H1 (cell line): Measurements from ENCODE around the gene AVP. TPM values are rescaled to one million over a fixed set of nuclear protein-coding genes. Genes with fewer than 3 reads are reported as not detected.

Experiments
- CTCF ChIA-PET: fragments of 300-600 bp; sonication (Branson Sonifier 250); formaldehyde crosslinking; loops from one replicate; lab custom pipeline; 2021; ENCODE audit not compliant: partially characterized antibody; lab: Charles Lee
- POLR2A ChIA-PET: fragments of 300-600 bp; sonication (Branson Sonifier 250); formaldehyde crosslinking; loops from one replicate; lab custom pipeline; 2021; ENCODE audit warnings: inconsistent platforms; ENCODE audit not compliant: partially characterized antibody; lab: Charles Lee
- DNase-seq, 2 experiments: peaks; one replicate each; pipeline versions ENCODE4 v3.0.0 to v3.0.0-alpha.2; 2010 to 2022; ENCODE audit warnings: low spot score in 2 of 2, low read depth in 1 of 2, mixed read lengths in 1 of 2
- FAIRE-seq: peaks from 2 replicates; lab custom pipeline; 2011; peaks lifted over from hg19 to GRCh38; lab: Jason Lieb, UNC
- H2AFZ ChIP-seq: 2 replicates; pipeline ENCODE4 v1.8.1; 2012; ENCODE audit warnings: low read length, inconsistent platforms
- H2AK5ac ChIP-seq: 2 replicates; pipeline ENCODE4 v1.6.1; 2013; ENCODE audit warnings: low read depth, low read length
- H2BK120ac ChIP-seq: replicated peaks from 2 replicates; pipeline ENCODE3; 2013; ENCODE audit warnings: low read depth, low read length, inconsistent platforms
- H2BK12ac ChIP-seq: 2 replicates; pipeline ENCODE4 v1.6.1; 2013; ENCODE audit warnings: low read depth, low read length
- H2BK15ac ChIP-seq: 2 replicates; pipeline ENCODE4 v1.6.1; 2013; ENCODE audit warnings: low read length
- H2BK20ac ChIP-seq: 2 replicates; pipeline ENCODE4 v1.6.1; 2013; ENCODE audit warnings: low read length
- H2BK5ac ChIP-seq: 2 replicates; pipeline ENCODE4 v1.6.1; 2013; ENCODE audit warnings: low read depth, low read length
- H3K14ac ChIP-seq: 2 replicates; pipeline ENCODE4 v1.6.1; 2013; ENCODE audit warnings: inconsistent platforms; ENCODE audit not compliant: insufficient read length
- H3K18ac ChIP-seq: 2 replicates; pipeline ENCODE4 v1.6.1; 2013; ENCODE audit warnings: low read length; ENCODE audit errors: extremely low read depth
- H3K23ac ChIP-seq: 2 replicates; pipeline ENCODE4 v1.6.1; 2013; ENCODE audit warnings: inconsistent platforms; ENCODE audit not compliant: insufficient read length
- H3K23me2 ChIP-seq: 2 replicates; pipeline ENCODE4 v1.6.1; 2013; ENCODE audit warnings: low read depth, low read length
- H3K27ac ChIP-seq: 2 replicates; pipeline ENCODE4 v1.6.1; 2011; ENCODE audit warnings: low read depth, low read length, inconsistent platforms
- H3K27me3 ChIP-seq, 4 experiments: replicated peaks in 1 of 4; 1 replicate in 1 of 4; 2 replicates in 3 of 4; pipeline versions ENCODE4 v1.6.1 to v1.8.1; 2011 to 2013; ENCODE audit warnings: low read length in 3 of 4, mild to moderate bottlenecking in 3 of 4, inconsistent platforms in 2 of 4, mixed read lengths in 2 of 4, moderate library complexity in 1 of 4; ENCODE audit not compliant: control insufficient read depth in 3 of 4, insufficient read depth in 3 of 4; ENCODE audit errors: extremely low read depth in 1 of 4
- H3K36me3 ChIP-seq, 4 experiments: 2 replicates each; pipeline versions ENCODE4 v1.6.1 to v1.8.1; 2011 to 2013; ENCODE audit warnings: mild to moderate bottlenecking in 4 of 4, low read length in 3 of 4, moderate library complexity in 2 of 4, control low read depth in 1 of 4, inconsistent platforms in 1 of 4; ENCODE audit not compliant: insufficient read depth in 4 of 4, control insufficient read depth in 2 of 4
- H3K4ac ChIP-seq: replicated peaks from 2 replicates; pipeline ENCODE3; 2013; ENCODE audit warnings: low read length, low read depth, mixed read lengths, inconsistent platforms; ENCODE audit not compliant: insufficient read length
- H3K4me1 ChIP-seq, 4 experiments: replicated peaks in 1 of 4; 1 replicate in 1 of 4; 2 replicates in 3 of 4; pipeline versions ENCODE4 v1.6.1 to v1.8.1; 2011 to 2013; ENCODE audit warnings: low read length in 3 of 4, inconsistent platforms in 2 of 4, mixed read lengths in 1 of 4; ENCODE audit not compliant: insufficient read depth in 4 of 4, control insufficient read depth in 3 of 4
- H3K4me2 ChIP-seq, 2 experiments: 2 replicates each; pipeline versions ENCODE4 v1.6.1 to v1.8.1; 2011 to 2013; ENCODE audit warnings: low read depth in 2 of 2, low read length in 2 of 2, control low read depth in 1 of 2, inconsistent platforms in 1 of 2, mild to moderate bottlenecking in 1 of 2; ENCODE audit not compliant: insufficient read depth in 1 of 2
- H3K4me3 ChIP-seq, 4 experiments: fragments of 200-600, 300-600 bp in 1 of 4; sonication (generic), shearing (Covaris generic), sonication (Bioruptor Twin) in 1 of 4; 2 replicates each; pipeline versions ENCODE4 v1.5.1 to v1.8.1; 2011 to 2016; ENCODE audit warnings: low read length in 4 of 4, low read depth in 3 of 4, control low read depth in 2 of 4, inconsistent platforms in 2 of 4, mild to moderate bottlenecking in 2 of 4, mixed read lengths in 1 of 4, moderate library complexity in 1 of 4; ENCODE audit not compliant: insufficient read depth in 2 of 4; ENCODE audit errors: extremely low read depth in 1 of 4
- H3K56ac ChIP-seq: replicated peaks from 2 replicates; pipeline ENCODE3; 2013; ENCODE audit warnings: low read depth, mild to moderate bottlenecking, mixed read lengths, low read length, inconsistent platforms; ENCODE audit not compliant: insufficient read length
- H3K79me1 ChIP-seq: 2 replicates; pipeline ENCODE4 v1.6.1; 2013; ENCODE audit warnings: low read depth, low read length, control low read depth
- H3K79me2 ChIP-seq, 2 experiments: 2 replicates each; pipeline versions ENCODE4 v1.6.1 to v1.8.1; 2012 to 2013; ENCODE audit warnings: low read length in 2 of 2, mild to moderate bottlenecking in 2 of 2, inconsistent platforms in 1 of 2; ENCODE audit not compliant: insufficient read depth in 2 of 2, control insufficient read depth in 1 of 2
- H3K9ac ChIP-seq, 4 experiments: replicated peaks in 1 of 4; 1 replicate in 1 of 4; 2 replicates in 3 of 4; pipeline versions ENCODE4 v1.6.1 to v1.8.1; 2011 to 2013; ENCODE audit warnings: low read depth in 3 of 4, low read length in 3 of 4, control low read depth in 2 of 4, mild to moderate bottlenecking in 2 of 4, moderate library complexity in 2 of 4, inconsistent platforms in 1 of 4; ENCODE audit errors: extremely low read depth in 1 of 4
- H3K9me3 ChIP-seq, 2 experiments: 2 replicates each; pipeline versions ENCODE4 v1.6.1 to v1.8.1; 2012 to 2013; ENCODE audit warnings: mild to moderate bottlenecking in 2 of 2, moderate library complexity in 2 of 2, control low read depth in 1 of 2, inconsistent platforms in 1 of 2, low read depth in 1 of 2, low read length in 1 of 2, mixed read lengths in 1 of 2; ENCODE audit not compliant: insufficient read depth in 2 of 2
- H4K20me1 ChIP-seq, 2 experiments: replicated peaks in 1 of 2; 2 replicates each; pipeline versions ENCODE3 to v1.8.1; 2011 to 2013; ENCODE audit warnings: inconsistent platforms in 2 of 2, low read length in 2 of 2, mild to moderate bottlenecking in 1 of 2; ENCODE audit not compliant: insufficient read depth in 2 of 2, control insufficient read depth in 1 of 2
- H4K5ac ChIP-seq: 2 replicates; pipeline ENCODE4 v1.6.1; 2013; ENCODE audit warnings: low read length, low read depth, mixed read lengths, inconsistent platforms; ENCODE audit not compliant: insufficient read length
- H4K8ac ChIP-seq: 2 replicates; pipeline ENCODE4 v1.8.0; 2013; ENCODE audit warnings: mild to moderate bottlenecking, moderate library complexity, low read length, inconsistent platforms; ENCODE audit not compliant: insufficient read depth; ENCODE audit errors: extremely low read depth
- H4K91ac ChIP-seq: replicated peaks from 2 replicates; pipeline ENCODE3; 2013; ENCODE audit warnings: low read length, mixed read lengths, inconsistent platforms; ENCODE audit not compliant: insufficient read length
- ASH2L ChIP-seq: fragments of 200-600, 300-600 bp; sonication (generic); IDR thresholded peaks from one replicate; pipeline ENCODE4 v1.7.1; 2017; ENCODE audit warnings: low read length
- BCL11A ChIP-seq, 2 experiments: IDR thresholded peaks; one replicate each; pipeline ENCODE4 v1.6.1; 2011; ENCODE audit warnings: low read depth in 2 of 2, low read length in 2 of 2, mild to moderate bottlenecking in 2 of 2
- CREB1 ChIP-seq: IDR thresholded peaks from 2 replicates; pipeline ENCODE4 v1.6.1; 2012; ENCODE audit warnings: inconsistent platforms
- E2F6 ChIP-seq: IDR thresholded peaks from 2 replicates; pipeline ENCODE4 v1.6.1; 2012; ENCODE audit warnings: inconsistent platforms
- FOSL1 ChIP-seq: IDR thresholded peaks from 2 replicates; pipeline ENCODE4 v1.6.1; 2011; ENCODE audit warnings: mild to moderate bottlenecking, low read depth, low read length, moderate library complexity; ENCODE audit not compliant: insufficient read depth
- HDAC2 ChIP-seq, 2 experiments: fragments of 300-600 bp in 1 of 2; sonication (generic) in 1 of 2; IDR thresholded peaks; 2 replicates each; pipeline ENCODE4 v1.6.1; 2011 to 2012; ENCODE audit warnings: low read depth in 2 of 2, low read length in 2 of 2, mild to moderate bottlenecking in 2 of 2, moderate library complexity in 2 of 2, borderline replicate concordance in 1 of 2, inconsistent platforms in 1 of 2
- HDAC6 ChIP-seq: IDR thresholded peaks from one replicate; pipeline ENCODE4 v1.7.1; 2012; ENCODE audit warnings: low read depth, mild to moderate bottlenecking, inconsistent platforms, low read length, moderate library complexity
- MAX ChIP-seq: IDR thresholded peaks from 2 replicates; pipeline ENCODE4 v1.6.1; 2012; ENCODE audit warnings: inconsistent platforms
- SIN3A ChIP-seq, 2 experiments: IDR thresholded peaks in 1 of 2; conservative IDR thresholded peaks in 1 of 2; 2 replicates each; pipeline ENCODE4 v1.6.1; 2011 to 2012; ENCODE audit warnings: low read length in 2 of 2, improper control_type of control experiment in 1 of 2, low read depth in 1 of 2, mild to moderate bottlenecking in 1 of 2
- TAF7 ChIP-seq: optimal IDR thresholded peaks from 2 replicates; pipeline ENCODE3; 2011; ENCODE audit warnings: low read depth, mild to moderate bottlenecking, inconsistent platforms, low read length, moderate library complexity, borderline replicate concordance
- WGBS, 2 experiments: shearing (Covaris generic) in 1 of 2; methylation state at CpG; one replicate each; pipeline versions ENCODE4 v1.1.6 to v1.1.7; 2013 to 2015; ENCODE audit warnings: low lambda C conversion rate in 2 of 2, mixed read lengths in 2 of 2, inconsistent platforms in 1 of 2, low coverage in 1 of 2, missing lambda C conversion rate in 1 of 2; ENCODE audit not compliant: insufficient replicate concordance in 2 of 2, insufficient coverage in 1 of 2, insufficient read length in 1 of 2; ENCODE audit errors: extremely low coverage in 1 of 2, missing lambda C conversion rate in 1 of 2; 5-methylcytosine and 5-hydroxymethylcytosine counted together
- polyA plus RNA-seq, 7 experiments: library from polyadenylated mRNA; depleted of rRNA in 3 of 7; stranded (reverse) in 5 of 7; unstranded in 2 of 7; fragments of >200 nt in 5 of 7; fragments of 200-250 nt in 2 of 7; gene quantifications; 1 replicate in 5 of 7; 2 replicates in 1 of 7; 4 replicates in 1 of 7; pipeline versions ENCODE4 v1.2.1 to v1.2.3, GENCODE V29; 2011 to 2013; ENCODE audit warnings: missing spikeins in 2 of 7, mixed read lengths in 2 of 7
- total RNA-seq: library from RNA; stranded (reverse); fragmentation: NEBNext Ultra II Directional; extraction: Animal tissue kit (Norgen Biotek cat#: 25700); gene quantifications from 2 replicates; pipeline ENCODE4 v1.2.1, GENCODE V29; 2021

Gene AVP
- total and polyA plus RNA-seq, 2 of the 8 experiments (the other 6 are each of a cell fraction or from before 2014, with no cell fraction given), result 0.18 TPM; not detected in 1

GRCh38 chr20:3046677-3047462, 37.7 kb downstream of the AVP start:
- Histone ChIP-seq H4K8ac (no peak overlapping the region), H3K79me1 (peaks cover 5% of the 10 kb centered on the region), H3K56ac (peak overlapping the region; percentile 63), H2AK5ac (no peak overlapping the region), H3K23me2 (peaks cover 8% of the 10 kb centered on the region), H3K4ac (no peak overlapping the region), H2BK5ac (peak overlapping the region; percentile 13; the same call in 1 of the 2 replicates), H3K36me3 (peaks cover 9 to 23% (median 21%) of the 10 kb centered on the region in 4 experiments; a peak in 7 of 8 replicates), H3K4me2 (peak overlapping the region; percentile 68 to 78), H2BK12ac (no peak overlapping the region), H3K27ac (no peak overlapping the region; the same call in 1 of the 2 replicates), H3K18ac (peak overlapping the region; percentile 41; the same call in 1 of the 2 replicates), H2AFZ (no peak overlapping the region), H4K91ac (no peak overlapping the region), H2BK120ac (no peak overlapping the region), H3K9me3 (no peaks in the 10 kb centered on the region), H2BK20ac (no peak overlapping the region), H2BK15ac (no peak overlapping the region), H3K4me3 (peak overlapping the region; percentile 81 to 99 (median 88)), H4K20me1 (no peaks in the 10 kb centered on the region), H3K9ac (peak overlapping the region; percentile 64 to 91 (median 78)), H3K27me3 (no peaks in the 10 kb centered on the region), H4K5ac (no peak overlapping the region), H3K14ac (no peak overlapping the region), H3K23ac (no peak overlapping the region), H3K79me2 (peaks cover 0 to 6% of the 10 kb centered on the region in 2 experiments; a peak in 1 of 4 replicates), H3K4me1 (peaks cover 2 to 9% (median 6%) of the 10 kb centered on the region in 4 experiments; a peak in 6 of 7 replicates)
- ChIA-PET POLR2A (interaction anchor here (0.7 to 1.4 kb wide), 3 partner anchors 21 to 226 kb away, joined by 4 to 5 read pairs (median 5); no protein-coding TSS in a partner anchor), CTCF (no interaction called here)
- WGBS, 2 experiments, result 45% methylated on average over 38 of the region's 39 CpGs; no CpG with 5 or more reads in 1 of the 2 experiments
- DNase-seq (peak in 1 of 2 experiments; percentile 62), FAIRE-seq (no peak)
- no peak for TF ChIP-seq SIN3A (conservative IDR thresholded peaks at IDR 0.05 in 1 of 2, IDR thresholded peaks at IDR 0.05 in 1 of 2; ENCODE audit: low read depth in 1 of 2, low read length in 2 of 2)
- 0 out of 2 replicates have a peak, but pooled peaks have one; percentile 3 for TF ChIP-seq MAX
- TF ChIP-seq FOSL1, result no peak
- TF ChIP-seq CREB1, result no peak
- TF ChIP-seq TAF7, result no peak
- no peak for TF ChIP-seq HDAC6
- TF ChIP-seq HDAC2 (IDR thresholded peaks at IDR 0.05; ENCODE audit: borderline replicate concordance in 1 of 2, low read depth in 2 of 2, low read length in 2 of 2), result 0 out of 4 replicates have a peak, but pooled peaks of 1 of the 2 experiments have one; percentile 4
- TF ChIP-seq BCL11A (IDR thresholded peaks at IDR 0.05; ENCODE audit: low read depth in 2 of 2, low read length in 2 of 2), result no peak
- peak; percentile 6 for TF ChIP-seq ASH2L
- TF ChIP-seq E2F6, result 0 out of 2 replicates have a peak, but pooled peaks have one; percentile 16
